HEK293 (cell line): ENCODE results near the gene TXNRD3.

ENCODE experiments used
- TRIM28 ChIP-seq: IDR thresholded peaks from 2 replicates; pipeline ENCODE4 v1.6.1; 2011; ENCODE audit warnings: low read length, control low read depth, borderline replicate concordance
- ZBTB20 ChIP-seq: fragments of 450-650 bp; formaldehyde crosslinking; IDR thresholded peaks from 2 replicates; pipeline ENCODE4 v1.5.1; 2016; ENCODE audit warnings: missing biosample characterization, missing genetic modification characterization
- ZBTB7A ChIP-seq: fragments of 450-650 bp; formaldehyde crosslinking; IDR thresholded peaks from 2 replicates; pipeline ENCODE4 v1.5.1; 2016; ENCODE audit warnings: low read depth, missing biosample characterization, missing genetic modification characterization
- ZSCAN16 ChIP-seq: fragments of 450-650 bp; formaldehyde crosslinking; IDR thresholded peaks from 2 replicates; pipeline ENCODE4 v1.5.1; 2016; ENCODE audit warnings: missing biosample characterization, missing genetic modification characterization

- TF ChIP-seq ZBTB20 (tag by site-specific recombination) (no peak), ZSCAN16 (tag by site-specific recombination) (no peak), TRIM28 (no peak), ZBTB7A (no peak)
These were observed 8.2 kb downstream of the TXNRD3 start for GRCh38 chr3:126646674-126647073.
